ENCODE data around the gene FMN1. TPM values are rescaled to one million over a fixed set of nuclear protein-coding genes. Genes with fewer than 3 reads are reported as not detected.

FMN1 gene
- total and polyA plus RNA-seq, 2 of the 8 experiments (the other 6 are each of a cell fraction or from before 2014, with no cell fraction given): 0.27 to 3.7 TPM

DNA sequence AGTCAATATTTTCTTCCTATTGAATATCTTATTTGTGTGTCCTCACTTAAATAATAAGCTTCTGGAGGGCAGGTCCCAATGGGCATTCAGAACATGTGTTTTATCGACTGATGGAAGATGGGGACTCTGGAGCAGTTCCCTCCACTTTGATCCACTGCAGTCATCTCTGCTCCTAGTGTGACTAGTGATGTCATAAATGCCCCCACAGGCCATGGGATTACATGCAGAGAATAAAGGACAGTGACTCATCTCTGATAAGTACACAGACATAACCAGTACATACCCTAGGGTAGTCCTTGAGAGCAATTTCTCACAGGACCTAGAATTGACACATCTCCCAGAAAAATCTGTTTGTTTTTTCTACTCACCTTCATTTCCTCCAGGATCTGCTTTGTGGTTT lies 49.4 kb upstream of the FMN1 start:
- no peak overlapping the region for H4K8ac ChIP-seq (ENCODE audit: extremely low read depth, insufficient read depth, low read length)
- FAIRE-seq: no peak
- peaks cover 0 to 8% (median 2%) of the 10 kb centered on the region in 4 experiments; a peak in 2 of 7 replicates for H3K4me1 ChIP-seq (replicated peaks in 1 of 4; ENCODE audit: control insufficient read depth in 3 of 4, insufficient read depth in 4 of 4, low read length in 3 of 4)
- no peak overlapping the region for H2BK20ac ChIP-seq (ENCODE audit: low read length)
- DNase-seq (ENCODE audit: low read depth in 1 of 2, low spot score in 2 of 2): no peak
- H2BK15ac ChIP-seq (ENCODE audit: low read length): no peak overlapping the region
- no peak overlapping the region for H3K4ac ChIP-seq (replicated peaks; ENCODE audit: insufficient read length, low read depth, low read length)
- CTCF ChIA-PET (ENCODE audit: partially characterized antibody): interaction anchor here (0.7 to 1.5 kb wide), 5 partner anchors 17 to 450 kb away, joined by 3 to 4 read pairs (median 4); no protein-coding TSS in a partner anchor
- H4K91ac ChIP-seq (replicated peaks; ENCODE audit: insufficient read length, low read length): no peak overlapping the region
- WGBS, 2 experiments (ENCODE audit: extremely low coverage in 1 of 2, insufficient coverage in 1 of 2, insufficient read length in 1 of 2, insufficient replicate concordance in 2 of 2, low coverage in 1 of 2, low lambda C conversion rate in 2 of 2, missing lambda C conversion rate in 1 of 2): 94% methylated on average over 1 of the region's 1 CpG; no CpG with 5 or more reads in 1 of the 2 experiments
- no peaks in the 10 kb centered on the region for H3K79me1 ChIP-seq (ENCODE audit: low read depth, low read length)
- no peak overlapping the region for H2BK12ac ChIP-seq (ENCODE audit: low read depth, low read length)
- no peaks in the 10 kb centered on the region for H4K20me1 ChIP-seq (replicated peaks in 1 of 2; ENCODE audit: control insufficient read depth in 1 of 2, insufficient read depth in 2 of 2, low read length in 2 of 2)
- no peak overlapping the region for H2AK5ac ChIP-seq (ENCODE audit: low read depth, low read length)
- no peak overlapping the region for H3K4me3 ChIP-seq (ENCODE audit: extremely low read depth in 1 of 4, insufficient read depth in 2 of 4, low read depth in 3 of 4, low read length in 4 of 4)
- H3K23ac ChIP-seq (ENCODE audit: insufficient read length): no peak overlapping the region
- H4K5ac ChIP-seq (ENCODE audit: insufficient read length, low read depth, low read length): no peak overlapping the region
- no peaks in the 10 kb centered on the region for H3K9me3 ChIP-seq (ENCODE audit: insufficient read depth in 2 of 2, low read depth in 1 of 2, low read length in 1 of 2)
- H3K79me2 ChIP-seq (ENCODE audit: control insufficient read depth in 1 of 2, insufficient read depth in 2 of 2, low read length in 2 of 2): no peaks in the 10 kb centered on the region
- no peak overlapping the region for H3K4me2 ChIP-seq (ENCODE audit: insufficient read depth in 1 of 2, low read depth in 2 of 2, low read length in 2 of 2)
- no peaks in the 10 kb centered on the region for H3K36me3 ChIP-seq (ENCODE audit: control insufficient read depth in 2 of 4, insufficient read depth in 4 of 4, low read length in 3 of 4)
- H2BK5ac ChIP-seq (ENCODE audit: low read depth, low read length): no peak overlapping the region
- H3K56ac ChIP-seq (replicated peaks; ENCODE audit: insufficient read length, low read depth, low read length): no peak overlapping the region
- H3K14ac ChIP-seq (ENCODE audit: insufficient read length): no peak overlapping the region
- H3K27ac ChIP-seq (ENCODE audit: low read depth, low read length): no peak overlapping the region
- H2AFZ ChIP-seq (ENCODE audit: low read length): no peak overlapping the region
- H3K27me3 ChIP-seq (replicated peaks in 1 of 4; ENCODE audit: control insufficient read depth in 3 of 4, extremely low read depth in 1 of 4, insufficient read depth in 3 of 4, low read length in 3 of 4): no peaks in the 10 kb centered on the region
- no peak overlapping the region for H2BK120ac ChIP-seq (replicated peaks; ENCODE audit: low read depth, low read length)
- POLR2A ChIA-PET (ENCODE audit: partially characterized antibody): no interaction called here
- no peak overlapping the region for H3K9ac ChIP-seq (replicated peaks in 1 of 4; ENCODE audit: extremely low read depth in 1 of 4, low read depth in 3 of 4, low read length in 3 of 4)
- no peak overlapping the region for H3K18ac ChIP-seq (ENCODE audit: extremely low read depth, low read length)
- no peaks in the 10 kb centered on the region for H3K23me2 ChIP-seq (ENCODE audit: low read depth, low read length)
- TF ChIP-seq EGR1 (IDR thresholded peaks at IDR 0.05; ENCODE audit: borderline replicate concordance, low read depth, low read length): no peak
- no peak for TF ChIP-seq SP2 (IDR thresholded peaks at IDR 0.05; ENCODE audit: low read length)
- TF ChIP-seq SIRT6 (IDR thresholded peaks at IDR 0.05; ENCODE audit: low read length): no peak
- no peak for TF ChIP-seq HDAC6 (IDR thresholded peaks at IDR 0.05; ENCODE audit: low read depth, low read length)
- TF ChIP-seq SAP30 (IDR thresholded peaks at IDR 0.05; ENCODE audit: insufficient read depth, insufficient replicate concordance, low read length): no peak
- TF ChIP-seq, protein P1, sequence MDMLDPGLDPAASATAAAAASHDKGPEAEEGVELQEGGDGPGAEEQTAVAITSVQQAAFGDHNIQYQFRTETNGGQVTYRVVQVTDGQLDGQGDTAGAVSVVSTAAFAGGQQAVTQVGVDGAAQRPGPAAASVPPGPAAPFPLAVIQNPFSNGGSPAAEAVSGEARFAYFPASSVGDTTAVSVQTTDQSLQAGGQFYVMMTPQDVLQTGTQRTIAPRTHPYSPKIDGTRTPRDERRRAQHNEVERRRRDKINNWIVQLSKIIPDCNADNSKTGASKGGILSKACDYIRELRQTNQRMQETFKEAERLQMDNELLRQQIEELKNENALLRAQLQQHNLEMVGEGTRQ (IDR thresholded peaks at IDR 0.05; ENCODE audit: low read length): no peak
- no peak for TF ChIP-seq CBX8 (IDR thresholded peaks at IDR 0.05; ENCODE audit: borderline replicate concordance, low read depth, low read length)
- no peak for TF ChIP-seq NANOG (IDR thresholded peaks at IDR 0.05; ENCODE audit: insufficient read depth, low read depth, low read length, poor library complexity, severe bottlenecking)
- TF ChIP-seq EP300 (IDR thresholded peaks at IDR 0.05; ENCODE audit: borderline replicate concordance in 1 of 2, low read depth in 2 of 2, low read length in 2 of 2): no peak
- TF ChIP-seq, protein P2, sequence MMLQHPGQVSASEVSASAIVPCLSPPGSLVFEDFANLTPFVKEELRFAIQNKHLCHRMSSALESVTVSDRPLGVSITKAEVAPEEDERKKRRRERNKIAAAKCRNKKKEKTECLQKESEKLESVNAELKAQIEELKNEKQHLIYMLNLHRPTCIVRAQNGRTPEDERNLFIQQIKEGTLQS (IDR thresholded peaks at IDR 0.05; ENCODE audit: insufficient read depth, low read depth, low read length): no peak
- TF ChIP-seq KDM5A (IDR thresholded peaks at IDR 0.05; ENCODE audit: low read length): no peak
- no peak for TF ChIP-seq CTBP2 (IDR thresholded peaks at IDR 0.05; ENCODE audit: borderline replicate concordance, insufficient read depth, insufficient read length, low read length)
